ENCODE results near the gene RGR. TPM values are rescaled to one million over a fixed set of nuclear protein-coding genes. Genes with fewer than 3 reads are reported as not detected.

RGR gene
- total RNA-seq, 2 donors from 2014 or later = not detected

DNA sequence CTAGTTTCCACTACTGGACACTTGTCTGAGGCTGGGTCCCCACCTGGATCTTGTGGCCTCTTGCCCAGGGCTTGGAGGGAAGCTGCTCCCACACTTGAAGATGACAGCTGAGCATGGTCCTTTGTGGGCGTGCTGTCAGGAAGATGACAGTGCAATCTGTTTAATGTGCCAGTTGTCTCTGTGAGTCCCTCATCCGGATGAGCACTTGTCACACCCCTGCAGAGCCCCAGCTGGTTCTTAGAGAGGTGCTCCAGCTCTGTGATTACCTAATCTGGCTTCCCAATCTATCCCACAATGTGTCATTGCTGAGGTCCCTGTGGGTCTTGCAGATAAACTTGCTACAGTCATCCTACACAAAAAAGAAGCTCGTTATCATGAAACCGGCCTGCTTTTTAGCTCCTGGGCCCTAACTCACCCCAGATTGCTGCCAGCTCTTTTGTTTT lies 48.7 kb downstream of the RGR start:
- H3K9me3 Mint-ChIP-seq = no peaks in the 10 kb centered on the region
- Histone ChIP-seq H3K27me3 (ENCODE audit: control insufficient read depth, insufficient read depth, low read length, poor library complexity, severe bottlenecking) (no peaks in the 10 kb centered on the region), H3K4me1 (ENCODE audit: control insufficient read depth, insufficient read depth, low read length) (peaks cover 8% of the 10 kb centered on the region), H3K27ac (ENCODE audit: low read depth, low read length) (no peak overlapping the region), H3K9me3 (ENCODE audit: control insufficient read depth, low read length) (no peaks in the 10 kb centered on the region), H3K36me3 (ENCODE audit: control insufficient read depth, insufficient read depth, low read length) (no peaks in the 10 kb centered on the region), H3K9ac (ENCODE audit: extremely low read depth, low read length, poor library complexity, severe bottlenecking) (no peak overlapping the region), H3K4me3 (ENCODE audit: low read length) (no peak overlapping the region)
- H3K27me3 Mint-ChIP-seq (ENCODE audit: insufficient read depth) = no peaks in the 10 kb centered on the region
- peak; percentile 74 for DNase-seq
- 25 to 67% methylated on average over 2 to 4 of the region's 4 CpGs for WGBS, 2 experiments (ENCODE audit: insufficient coverage in 1 of 2, insufficient read length in 1 of 2)
- TF ChIP-seq, protein P1, sequence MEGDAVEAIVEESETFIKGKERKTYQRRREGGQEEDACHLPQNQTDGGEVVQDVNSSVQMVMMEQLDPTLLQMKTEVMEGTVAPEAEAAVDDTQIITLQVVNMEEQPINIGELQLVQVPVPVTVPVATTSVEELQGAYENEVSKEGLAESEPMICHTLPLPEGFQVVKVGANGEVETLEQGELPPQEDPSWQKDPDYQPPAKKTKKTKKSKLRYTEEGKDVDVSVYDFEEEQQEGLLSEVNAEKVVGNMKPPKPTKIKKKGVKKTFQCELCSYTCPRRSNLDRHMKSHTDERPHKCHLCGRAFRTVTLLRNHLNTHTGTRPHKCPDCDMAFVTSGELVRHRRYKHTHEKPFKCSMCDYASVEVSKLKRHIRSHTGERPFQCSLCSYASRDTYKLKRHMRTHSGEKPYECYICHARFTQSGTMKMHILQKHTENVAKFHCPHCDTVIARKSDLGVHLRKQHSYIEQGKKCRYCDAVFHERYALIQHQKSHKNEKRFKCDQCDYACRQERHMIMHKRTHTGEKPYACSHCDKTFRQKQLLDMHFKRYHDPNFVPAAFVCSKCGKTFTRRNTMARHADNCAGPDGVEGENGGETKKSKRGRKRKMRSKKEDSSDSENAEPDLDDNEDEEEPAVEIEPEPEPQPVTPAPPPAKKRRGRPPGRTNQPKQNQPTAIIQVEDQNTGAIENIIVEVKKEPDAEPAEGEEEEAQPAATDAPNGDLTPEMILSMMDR (conservative IDR thresholded peaks at IDR 0.05) = no peak
- no peak overlapping the region for H3K4me3 Mint-ChIP-seq
- no peak overlapping the region for H3K27ac Mint-ChIP-seq
- no peaks in the 10 kb centered on the region for H3K36me3 Mint-ChIP-seq (ENCODE audit: low read depth)
- H3K4me1 Mint-ChIP-seq = peaks cover 29% of the 10 kb centered on the region

DNA sequence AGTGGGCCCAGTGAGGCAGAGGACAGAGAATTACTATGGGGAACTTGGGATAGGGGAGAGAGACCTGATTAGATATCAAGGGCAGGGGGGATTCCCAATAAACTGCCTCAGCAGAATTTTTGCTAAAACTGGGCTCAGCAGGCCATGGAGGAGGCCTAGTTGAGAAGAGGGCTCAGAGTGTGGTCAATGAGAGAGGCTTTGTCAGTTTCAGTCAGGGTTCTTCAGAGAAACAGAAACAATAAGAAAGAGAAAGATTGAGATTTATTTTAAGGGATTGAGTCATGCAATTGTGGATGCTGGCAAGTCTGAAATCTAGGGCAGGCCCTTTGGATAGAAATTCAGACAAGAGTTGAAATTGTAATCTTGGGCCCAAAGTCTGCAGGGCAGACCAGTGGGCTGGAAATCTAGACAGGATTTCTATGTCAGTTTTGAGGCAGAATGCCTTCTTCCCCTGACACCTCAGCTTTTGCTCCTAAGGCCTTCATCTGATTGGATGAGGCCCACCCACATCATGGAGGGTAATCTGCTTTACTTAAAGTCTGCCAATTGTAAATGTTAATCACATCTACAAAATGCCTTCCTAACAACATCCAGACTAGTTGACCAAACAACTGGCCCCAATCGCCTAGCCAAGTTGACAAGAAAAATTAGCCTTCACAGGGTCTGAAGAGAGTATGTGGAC lies 50.1 kb downstream of the RGR start:
- Mint-ChIP-seq H3K4me3 (no peak overlapping the region), H3K27ac (no peak overlapping the region), H3K9me3 (no peaks in the 10 kb centered on the region), H3K4me1 (peaks cover 29% of the 10 kb centered on the region), H3K36me3 (ENCODE audit: low read depth) (no peaks in the 10 kb centered on the region), H3K27me3 (ENCODE audit: insufficient read depth) (no peaks in the 10 kb centered on the region)
- Histone ChIP-seq H3K4me3 (ENCODE audit: low read length) (no peak overlapping the region), H3K9ac (ENCODE audit: extremely low read depth, low read length, poor library complexity, severe bottlenecking) (no peak overlapping the region), H3K27ac (ENCODE audit: low read depth, low read length) (no peak overlapping the region), H3K9me3 (ENCODE audit: control insufficient read depth, low read length) (no peaks in the 10 kb centered on the region), H3K4me1 (ENCODE audit: control insufficient read depth, insufficient read depth, low read length) (peaks cover 8% of the 10 kb centered on the region), H3K27me3 (ENCODE audit: control insufficient read depth, insufficient read depth, low read length, poor library complexity, severe bottlenecking) (no peaks in the 10 kb centered on the region), H3K36me3 (ENCODE audit: control insufficient read depth, insufficient read depth, low read length) (no peaks in the 10 kb centered on the region)
- 93 to 100% methylated on average over 1 of the region's 1 CpG for WGBS, 2 experiments (ENCODE audit: insufficient coverage in 1 of 2, insufficient read length in 1 of 2)
- DNase-seq = no peak
- TF ChIP-seq, protein P1 (conservative IDR thresholded peaks at IDR 0.05) = no peak

DNA sequence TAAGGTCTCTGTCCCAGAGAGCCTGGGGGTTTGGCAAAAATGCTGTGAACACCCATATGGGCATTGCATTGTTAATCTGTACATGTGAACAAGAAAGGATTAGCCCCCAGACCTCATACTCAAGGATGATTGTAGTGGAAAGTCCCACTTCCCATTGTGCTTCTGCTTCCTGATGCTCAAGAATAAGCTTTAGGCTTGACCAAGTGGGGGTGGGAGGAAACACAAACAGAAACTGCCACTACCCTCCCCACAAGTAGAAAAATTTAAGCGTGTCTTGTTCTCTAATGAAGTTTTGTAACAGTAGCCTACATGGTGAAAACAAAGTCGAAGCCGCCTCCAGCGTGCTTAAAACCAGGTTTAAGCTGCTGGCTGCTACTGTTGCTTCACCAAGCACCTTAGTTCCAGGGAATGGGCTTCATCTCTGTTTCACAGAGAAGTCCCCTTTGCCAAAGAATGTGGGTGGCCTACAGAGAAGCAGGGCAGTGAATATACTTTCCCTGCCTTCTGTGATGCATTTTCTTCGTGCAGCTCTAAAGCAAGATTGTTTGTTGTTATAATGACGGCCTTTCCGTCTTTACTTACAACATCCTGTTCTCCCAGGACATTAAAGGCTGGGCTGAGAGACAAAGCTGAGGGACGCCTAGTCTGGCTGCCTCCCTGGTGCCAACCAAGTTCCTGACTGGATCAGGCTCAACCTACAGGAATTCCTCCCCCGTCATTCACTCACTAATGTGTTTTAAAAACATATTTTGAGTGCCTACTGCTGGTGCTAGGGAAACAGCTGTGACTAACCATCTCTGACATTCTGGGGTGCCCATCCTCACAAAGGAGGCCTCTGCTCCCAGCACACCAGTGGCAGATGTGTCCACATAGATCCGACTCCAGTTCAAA lies 51.5 kb downstream of the RGR start:
- H3K36me3 ChIP-seq (ENCODE audit: control insufficient read depth, insufficient read depth, low read length) = no peaks in the 10 kb centered on the region
- H3K27ac ChIP-seq (ENCODE audit: low read depth, low read length) = no peak overlapping the region
- no peaks in the 10 kb centered on the region for H3K9me3 Mint-ChIP-seq
- WGBS, 2 experiments (ENCODE audit: insufficient coverage in 1 of 2, insufficient read length in 1 of 2) = 75 to 84% methylated on average over 5 to 9 of the region's 10 CpGs
- H3K9me3 ChIP-seq (ENCODE audit: control insufficient read depth, low read length) = no peaks in the 10 kb centered on the region
- H3K27me3 Mint-ChIP-seq (ENCODE audit: insufficient read depth) = no peaks in the 10 kb centered on the region
- no peaks in the 10 kb centered on the region for H3K27me3 ChIP-seq (ENCODE audit: control insufficient read depth, insufficient read depth, low read length, poor library complexity, severe bottlenecking)
- no peak overlapping the region for H3K27ac Mint-ChIP-seq
- TF ChIP-seq, protein P1 (conservative IDR thresholded peaks at IDR 0.05) = no peak
- no peak overlapping the region for H3K4me3 ChIP-seq (ENCODE audit: low read length)
- peaks cover 29% of the 10 kb centered on the region for H3K4me1 Mint-ChIP-seq
- peaks cover 8% of the 10 kb centered on the region for H3K4me1 ChIP-seq (ENCODE audit: control insufficient read depth, insufficient read depth, low read length)
- H3K36me3 Mint-ChIP-seq (ENCODE audit: low read depth) = no peaks in the 10 kb centered on the region
- DNase-seq = peak; percentile 52
- H3K4me3 Mint-ChIP-seq = no peak overlapping the region
- H3K9ac ChIP-seq (ENCODE audit: extremely low read depth, low read length, poor library complexity, severe bottlenecking) = no peak overlapping the region
